Measurements from ENCODE around the gene HDGFL2. TPM values are rescaled to one million over a fixed set of nuclear protein-coding genes. Genes with fewer than 3 reads are reported as not detected.

The HDGFL2 gene
- total and polyA plus RNA-seq, 7 donors, result 32.3 to 56.4 (median 44.6) TPM

GRCh38 chr19:4505570-4506448, 33.7 kb downstream of the HDGFL2 start:
- TF ChIP-seq CTCF (IDR thresholded peaks at IDR 0.05), result no peak
- Histone ChIP-seq H3K27ac (peak overlapping the region; percentile 7), H3K4me3 (no peak overlapping the region), H3K27me3 (ENCODE audit: insufficient read depth in 3 of 3, low read length in 2 of 3) (no peaks in the 10 kb centered on the region), H3K4me1 (peaks cover 21% of the 10 kb centered on the region), H3K36me3 (ENCODE audit: insufficient read depth in 1 of 2, low read depth in 1 of 2) (peaks cover 0 to 77% of the 10 kb centered on the region in 2 donors), H3K9me3 (no peaks in the 10 kb centered on the region)
- DNase-seq (no peak), ATAC-seq (no peak)
- intact Hi-C loops (cut with DNase I), result no loop called here
- 86 to 94% (median 90%) methylated on average over 31 to 34 of the region's 34 CpGs for WGBS, 3 donors

DNA sequence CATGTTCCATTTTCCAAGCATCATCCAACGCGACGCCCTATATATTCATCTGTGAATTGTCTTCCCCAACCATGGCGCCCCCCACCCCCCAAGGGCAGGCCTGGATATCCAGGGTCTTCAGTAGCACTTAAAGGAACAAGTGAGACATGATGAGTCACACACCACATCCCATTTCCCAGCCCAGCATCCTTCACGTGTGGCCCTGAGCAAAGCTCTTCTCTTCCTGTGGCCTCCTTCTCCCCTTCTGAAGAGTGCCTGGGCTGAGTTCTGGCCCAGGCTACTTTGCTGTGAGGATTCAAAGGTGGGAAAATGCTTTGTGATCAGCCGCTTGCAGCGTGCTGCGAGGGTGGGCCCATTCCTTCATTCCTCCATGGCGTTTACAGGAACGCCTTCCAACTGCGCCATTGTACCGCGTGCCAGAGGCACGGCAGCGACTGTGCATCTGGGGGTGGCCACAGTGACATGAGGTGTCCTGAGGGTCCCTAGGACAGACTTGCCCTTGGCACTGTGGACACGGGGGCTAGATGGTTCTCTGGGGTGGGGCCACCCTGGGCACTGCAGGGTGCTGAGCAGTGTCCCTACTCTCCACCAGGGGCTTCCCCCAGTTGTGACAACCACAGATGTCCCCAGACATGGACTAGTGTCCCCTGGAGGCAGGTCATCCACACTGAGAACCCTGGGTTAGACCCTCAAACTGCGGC, 34.5 kb downstream of the HDGFL2 start:
- H3K4me3 ChIP-seq, result no peak overlapping the region
- peaks cover 21% of the 10 kb centered on the region for H3K4me1 ChIP-seq
- ATAC-seq (peak in 1 of 4 donors; percentile 13), DNase-seq (no peak)
- H3K27me3 ChIP-seq (ENCODE audit: insufficient read depth in 3 of 3, low read length in 2 of 3), result no peaks in the 10 kb centered on the region
- H3K27ac ChIP-seq, result peak overlapping the region; percentile 51
- 83 to 86% (median 84%) methylated on average over 17 of the region's 17 CpGs for WGBS, 3 donors
- peaks cover 0 to 70% of the 10 kb centered on the region in 2 donors for H3K36me3 ChIP-seq (ENCODE audit: insufficient read depth in 1 of 2, low read depth in 1 of 2)
- intact Hi-C loops (cut with DNase I), result no loop called here
- no peak for TF ChIP-seq CTCF (IDR thresholded peaks at IDR 0.05)
- H3K9me3 ChIP-seq, result no peaks in the 10 kb centered on the region

GRCh38 chr19:4507150-4507452, 35.0 kb downstream of the HDGFL2 start:
- ATAC-seq, result no peak
- DNase-seq, result no peak
- peak overlapping the region; percentile 51 for H3K27ac ChIP-seq
- H3K4me1 ChIP-seq, result peaks cover 25% of the 10 kb centered on the region
- H3K36me3 ChIP-seq (ENCODE audit: insufficient read depth in 1 of 2, low read depth in 1 of 2), result peaks cover 0 to 65% of the 10 kb centered on the region in 2 donors
- no peaks in the 10 kb centered on the region for H3K9me3 ChIP-seq
- no peaks in the 10 kb centered on the region for H3K27me3 ChIP-seq (ENCODE audit: insufficient read depth in 3 of 3, low read length in 2 of 3)
- WGBS, 3 donors, result 63 to 72% (median 64%) methylated on average over 12 of the region's 12 CpGs
- TF ChIP-seq CTCF (IDR thresholded peaks at IDR 0.05), result no peak
- no peak overlapping the region for H3K4me3 ChIP-seq
- intact Hi-C loops (cut with DNase I), result no loop called here

- Histone ChIP-seq H3K36me3 (ENCODE audit: insufficient read depth in 1 of 2, low read depth in 1 of 2) (peaks cover 0 to 62% of the 10 kb centered on the region in 2 donors), H3K27me3 (ENCODE audit: insufficient read depth in 3 of 3, low read length in 2 of 3) (no peaks in the 10 kb centered on the region), H3K4me1 (peaks cover 30% of the 10 kb centered on the region), H3K27ac (no peak overlapping the region), H3K9me3 (no peaks in the 10 kb centered on the region), H3K4me3 (no peak overlapping the region)
- no peak for ATAC-seq
- no peak for TF ChIP-seq CTCF (IDR thresholded peaks at IDR 0.05)
- no peak for DNase-seq
- 51 to 65% (median 63%) methylated on average over 15 to 17 of the region's 17 CpGs for WGBS, 3 donors
- intact Hi-C loops (cut with DNase I), result no loop called here
These were observed 35.7 kb downstream of the HDGFL2 start for GRCh38 chr19:4507804-4508203.
